Left lung (tissue), 10 donors: Measurements from ENCODE around the gene RIGI. TPM values are rescaled to one million over a fixed set of nuclear protein-coding genes. Genes with fewer than 3 reads are reported as not detected.

Experiments
- ATAC-seq: fragments of 200-7000 bp; cut with Tn5 transposase; one replicate; pipeline ENCODE4 v1.9.1; 2020; ENCODE audit warnings: moderate library complexity
- DNase-seq, 4 donors: peaks; one replicate each; pipeline ENCODE4 v3.0.0-alpha.2; 2013 to 2020
- H3K27ac ChIP-seq, 2 donors: fragments of 200-600 bp; sonication (generic) in 1 of 2; one replicate each; pipeline versions ENCODE4 v1.5.0 to v1.8.0; 2020 to 2021
- H3K27me3 ChIP-seq, 2 donors: fragments of 200-600 bp; sonication (generic) in 1 of 2; one replicate each; pipeline versions ENCODE4 v1.5.0 to v1.8.0; 2020 to 2021
- H3K36me3 ChIP-seq, 2 donors: fragments of 200-600 bp; sonication (generic) in 1 of 2; one replicate each; pipeline versions ENCODE4 v1.5.0 to v1.8.0; 2020 to 2021
- H3K4me1 ChIP-seq, 2 donors: fragments of 200-600 bp; one replicate each; pipeline ENCODE4 v1.8.0; 2021
- H3K4me3 ChIP-seq, 2 donors: fragments of 200-600 bp; sonication (generic) in 1 of 2; one replicate each; pipeline versions ENCODE4 v1.5.0 to v1.8.0; 2020 to 2021; ENCODE audit warnings: mild to moderate bottlenecking in 1 of 2
- H3K9me3 ChIP-seq, 2 donors: fragments of 200-600 bp; sonication (generic) in 1 of 2; one replicate each; pipeline versions ENCODE4 v1.5.0 to v1.8.0; 2020 to 2021
- CTCF ChIP-seq, 2 donors: fragments of 200-600 bp; sonication (generic) in 1 of 2; IDR thresholded peaks; one replicate each; pipeline versions ENCODE4 v1.5.0 to v1.8.0; 2021; ENCODE audit warnings: antibody characterized with exemption in 2 of 2
- intact Hi-C, 2 donors: fragments of 100-400 bp; cut with DNase I; formaldehyde crosslinking; loops; one replicate each; pipeline versions ENCODE4 v1.11.2 to v1.14.2; 2022
- polyA plus RNA-seq, 6 donors: library from polyadenylated mRNA; unstranded; fragments of 120-200 nt; gene quantifications; one replicate each; pipeline ENCODE4 v1.2.1, GENCODE V29; 2013; ENCODE audit not compliant: insufficient read length in 6 of 6
- total RNA-seq, 2 donors: library from RNA; stranded (reverse); fragmentation: NEBNext Ultra II Directional; extraction: Animal tissue kit (Norgen Biotek cat#: 25700); gene quantifications; one replicate each; pipeline ENCODE4 v1.2.1, GENCODE V29; 2021
- donor health status: DM: no; HTN: yes; CAD: no.
- donor health status: DM: no; HTN: no; CAD: no.

RIGI gene
- total and polyA plus RNA-seq, 8 donors, result 11.2 to 15.6 (median 13.7) TPM

GRCh38 chr9:32523910-32524309, 2.1 kb downstream of the RIGI start:
- no peak for DNase-seq
- no peak for ATAC-seq
- Histone ChIP-seq H3K4me3 (peak overlapping the region in 1 of 2 donors; percentile 79), H3K27me3 (no peaks in the 10 kb centered on the region), H3K36me3 (no peaks in the 10 kb centered on the region), H3K4me1 (peaks cover 0 to 31% of the 10 kb centered on the region in 2 donors), H3K9me3 (no peaks in the 10 kb centered on the region), H3K27ac (no peak overlapping the region)
- no peak for TF ChIP-seq CTCF (IDR thresholded peaks at IDR 0.05)
- intact Hi-C loops, result no loop called here

GRCh38 chr9:32518276-32518675, 7.7 kb downstream of the RIGI start:
- DNase-seq, result no peak
- Histone ChIP-seq H3K9me3 (peaks cover 0 to 3% of the 10 kb centered on the region in 2 donors), H3K4me3 (no peak overlapping the region), H3K36me3 (no peaks in the 10 kb centered on the region), H3K27me3 (no peaks in the 10 kb centered on the region), H3K4me1 (peaks cover 0 to 5% of the 10 kb centered on the region in 2 donors), H3K27ac (no peak overlapping the region)
- intact Hi-C loops, result no loop called here
- TF ChIP-seq CTCF (IDR thresholded peaks at IDR 0.05), result no peak
- ATAC-seq, result no peak

- TF ChIP-seq CTCF (IDR thresholded peaks at IDR 0.05), result no peak
- Histone ChIP-seq H3K27ac (no peak overlapping the region), H3K27me3 (no peaks in the 10 kb centered on the region), H3K9me3 (peaks cover 0 to 3% of the 10 kb centered on the region in 2 donors), H3K4me1 (no peaks in the 10 kb centered on the region), H3K36me3 (no peaks in the 10 kb centered on the region), H3K4me3 (no peak overlapping the region)
- intact Hi-C loops, result no loop called here
- DNase-seq, result no peak
- no peak for ATAC-seq
Measured at GRCh38 chr9:32516241-32516640, 9.8 kb downstream of the RIGI start.

- H3K27ac ChIP-seq, result no peak overlapping the region
- DNase-seq, result no peak
- no peak overlapping the region for H3K4me3 ChIP-seq
- ATAC-seq, result no peak
- H3K27me3 ChIP-seq, result no peaks in the 10 kb centered on the region
- intact Hi-C loops, result no loop called here
- no peaks in the 10 kb centered on the region for H3K4me1 ChIP-seq
- no peak for TF ChIP-seq CTCF (IDR thresholded peaks at IDR 0.05)
- H3K9me3 ChIP-seq, result no peaks in the 10 kb centered on the region
- H3K36me3 ChIP-seq, result no peaks in the 10 kb centered on the region
Measured at GRCh38 chr9:32508728-32509127, 17.3 kb downstream of the RIGI start.

GRCh38 chr9:32503008-32503407, 23.0 kb downstream of the RIGI start:
- ATAC-seq, result no peak
- intact Hi-C loops, result no loop called here
- no peak for TF ChIP-seq CTCF (IDR thresholded peaks at IDR 0.05)

More at GRCh38 chr9:32503008-32503407, 23.0 kb downstream of the RIGI start:
- H3K4me1 ChIP-seq, result no peaks in the 10 kb centered on the region
- H3K9me3 ChIP-seq, result no peaks in the 10 kb centered on the region
- H3K27me3 ChIP-seq, result no peaks in the 10 kb centered on the region
- H3K36me3 ChIP-seq, result peaks cover 0 to 33% of the 10 kb centered on the region in 2 donors
- H3K27ac ChIP-seq, result no peak overlapping the region
- no peak overlapping the region for H3K4me3 ChIP-seq
- DNase-seq, result no peak
